C4-2B (cell line): ENCODE data around the gene FAM13A.

Experiments used
- ZFX ChIP-seq: fragments of 450-650 bp; IDR thresholded peaks from 2 replicates; pipeline ENCODE4 v1.6.1; 2017
- TF ChIP-seq, protein P1 (sequence below): fragments of 450-650 bp; conservative IDR thresholded peaks from 2 replicates; pipeline ENCODE4 v1.5.1; 2017; ENCODE audit warnings: mild to moderate bottlenecking

DNA sequence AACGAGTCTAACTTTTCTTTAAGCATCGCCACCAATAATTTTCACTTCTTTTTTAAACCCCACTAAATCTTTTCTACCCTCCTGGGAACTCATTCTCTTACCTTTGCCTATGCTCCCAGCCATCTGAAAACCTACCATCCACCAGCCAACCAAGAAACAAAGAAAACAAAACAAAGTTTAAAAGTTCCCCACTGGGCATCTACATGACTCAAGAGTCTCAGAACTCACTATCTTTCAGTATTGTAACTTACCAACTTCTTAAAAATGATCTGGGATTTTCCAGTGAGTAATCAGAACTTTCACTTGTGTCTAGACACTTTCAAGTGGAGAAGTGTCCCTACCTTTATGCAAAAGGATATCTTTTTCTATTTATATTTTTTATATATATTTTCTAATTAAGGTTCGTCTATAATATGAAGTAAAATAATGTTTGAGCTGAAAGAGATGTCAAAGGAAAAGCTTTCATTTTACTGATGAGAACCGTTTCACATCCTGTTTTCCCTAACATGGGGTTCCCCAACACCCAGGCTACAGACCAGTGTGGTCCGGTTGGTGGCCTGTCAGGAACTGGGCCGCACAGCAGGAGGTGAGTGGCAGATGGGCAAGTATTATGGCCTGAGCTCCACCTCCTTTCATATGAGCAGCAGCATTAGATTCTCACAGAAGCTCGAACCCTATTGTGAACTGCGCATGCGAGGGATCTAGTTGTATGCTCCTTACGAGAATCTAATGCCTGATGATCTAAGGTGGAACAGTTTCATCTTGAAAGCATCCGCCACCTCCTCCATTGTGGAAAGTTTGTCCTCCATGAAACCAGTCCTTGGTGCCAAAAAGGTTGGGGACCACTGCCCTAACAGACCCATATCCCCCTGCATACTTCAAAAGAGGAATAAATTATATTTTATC, 44.5 kb upstream of the FAM13A start:
- TF ChIP-seq, protein P1, sequence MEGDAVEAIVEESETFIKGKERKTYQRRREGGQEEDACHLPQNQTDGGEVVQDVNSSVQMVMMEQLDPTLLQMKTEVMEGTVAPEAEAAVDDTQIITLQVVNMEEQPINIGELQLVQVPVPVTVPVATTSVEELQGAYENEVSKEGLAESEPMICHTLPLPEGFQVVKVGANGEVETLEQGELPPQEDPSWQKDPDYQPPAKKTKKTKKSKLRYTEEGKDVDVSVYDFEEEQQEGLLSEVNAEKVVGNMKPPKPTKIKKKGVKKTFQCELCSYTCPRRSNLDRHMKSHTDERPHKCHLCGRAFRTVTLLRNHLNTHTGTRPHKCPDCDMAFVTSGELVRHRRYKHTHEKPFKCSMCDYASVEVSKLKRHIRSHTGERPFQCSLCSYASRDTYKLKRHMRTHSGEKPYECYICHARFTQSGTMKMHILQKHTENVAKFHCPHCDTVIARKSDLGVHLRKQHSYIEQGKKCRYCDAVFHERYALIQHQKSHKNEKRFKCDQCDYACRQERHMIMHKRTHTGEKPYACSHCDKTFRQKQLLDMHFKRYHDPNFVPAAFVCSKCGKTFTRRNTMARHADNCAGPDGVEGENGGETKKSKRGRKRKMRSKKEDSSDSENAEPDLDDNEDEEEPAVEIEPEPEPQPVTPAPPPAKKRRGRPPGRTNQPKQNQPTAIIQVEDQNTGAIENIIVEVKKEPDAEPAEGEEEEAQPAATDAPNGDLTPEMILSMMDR = no peak
- no peak for TF ChIP-seq ZFX
